ENCODE measurements around the gene HES2. TPM values are rescaled to one million over a fixed set of nuclear protein-coding genes. Genes with fewer than 3 reads are reported as not detected.
A peak's percentile ranks its signal among the peaks of the same experiment; 100 is the strongest.
"Not testable (repeated sequence)": the region's sequence is repeated elsewhere in the genome, so short reads cannot be mapped to it uniquely, and the experiment has no call there.

HES2 gene
- total RNA-seq, 1 experiment from 2014 or later: not detected

GRCh38 chr1:6367381-6368012 is 52.2 kb downstream of the HES2 start:
- peaks cover 51% of the 10 kb centered on the region for H3K79me2 ChIP-seq (ENCODE audit: low read length)
- no peak overlapping the region for H3K27ac ChIP-seq (ENCODE audit: low read length)

GRCh38 chr1:6365047-6365446 is 54.7 kb downstream of the HES2 start:
- no peak overlapping the region for H3K27ac ChIP-seq (ENCODE audit: low read length)
- peaks cover 55% of the 10 kb centered on the region for H3K79me2 ChIP-seq (ENCODE audit: low read length)

More at GRCh38 chr1:6367381-6368012, 52.2 kb downstream of the HES2 start:
- H3K4me1 ChIP-seq (ENCODE audit: low read length): peaks cover 13% of the 10 kb centered on the region
- DNase-seq: no peak
- no peaks in the 10 kb centered on the region for H3K27me3 ChIP-seq (ENCODE audit: low read length)
- H3K9me3 ChIP-seq (ENCODE audit: low read length): no peaks in the 10 kb centered on the region
- no peaks in the 10 kb centered on the region for H4K20me1 ChIP-seq (ENCODE audit: insufficient read depth, low read depth, low read length)
- no peak overlapping the region for H3K4me2 ChIP-seq (ENCODE audit: low read depth, low read length, poor library complexity, severe bottlenecking)
- H3K36me3 ChIP-seq (ENCODE audit: insufficient read depth, low read length): no peaks in the 10 kb centered on the region
- H3K4me3 ChIP-seq (ENCODE audit: low read length): no peak overlapping the region
- H3K9me2 ChIP-seq (replicated peaks; ENCODE audit: insufficient read depth, low read length): no peaks in the 10 kb centered on the region
- no peak overlapping the region for H2AFZ ChIP-seq (ENCODE audit: low read length)
- H3K9ac ChIP-seq (ENCODE audit: low read length): no peak overlapping the region

GRCh38 chr1:6363085-6363884 is 56.4 kb downstream of the HES2 start:
- not testable (repeated sequence) for H2AFZ ChIP-seq (ENCODE audit: low read length); H3K9me3 ChIP-seq (ENCODE audit: low read length); H3K36me3 ChIP-seq (ENCODE audit: insufficient read depth, low read length); H3K27ac ChIP-seq (ENCODE audit: low read length); H3K4me3 ChIP-seq (ENCODE audit: low read length); H3K9me2 ChIP-seq (replicated peaks; ENCODE audit: insufficient read depth, low read length); H3K9ac ChIP-seq (ENCODE audit: low read length); H4K20me1 ChIP-seq (ENCODE audit: insufficient read depth, low read depth, low read length); H3K4me2 ChIP-seq (ENCODE audit: low read depth, low read length, poor library complexity, severe bottlenecking); H3K27me3 ChIP-seq (ENCODE audit: low read length)
- H3K79me2 ChIP-seq (ENCODE audit: low read length): peaks cover 55% of the 10 kb centered on the region
- peak; percentile 67 for DNase-seq
- H3K4me1 ChIP-seq (ENCODE audit: low read length): peaks cover 30% of the 10 kb centered on the region

More at GRCh38 chr1:6365047-6365446, 54.7 kb downstream of the HES2 start:
- Histone ChIP-seq H3K4me3 (ENCODE audit: low read length) (no peak overlapping the region), H3K27me3 (ENCODE audit: low read length) (no peaks in the 10 kb centered on the region), H3K9ac (ENCODE audit: low read length) (no peak overlapping the region), H4K20me1 (ENCODE audit: insufficient read depth, low read depth, low read length) (no peaks in the 10 kb centered on the region), H3K4me1 (ENCODE audit: low read length) (peaks cover 25% of the 10 kb centered on the region), H3K9me3 (ENCODE audit: low read length) (no peaks in the 10 kb centered on the region), H2AFZ (ENCODE audit: low read length) (no peak overlapping the region), H3K36me3 (ENCODE audit: insufficient read depth, low read length) (no peaks in the 10 kb centered on the region), H3K4me2 (ENCODE audit: low read depth, low read length, poor library complexity, severe bottlenecking) (no peak overlapping the region), H3K9me2 (replicated peaks; ENCODE audit: insufficient read depth, low read length) (no peaks in the 10 kb centered on the region)
- DNase-seq: peak; percentile 52

Small RNA genes within 50 kb of the gene (small RNA-seq; reads per million reads assigned to genes)
- not detected for gene MIR4252

Other genes with a start within 250 kb of the HES2 start
- not detected in 2 replicates for gene CHD5, start 239.6 kb downstream of the HES2 start, total RNA-seq (2014; rRNA removed; shearing (Covaris generic); ENCODE audit: low replicate concordance)
- gene RPL22, start 220.3 kb downstream of the HES2 start, total RNA-seq (2014; rRNA removed; shearing (Covaris generic); ENCODE audit: low replicate concordance): 183 and 271 TPM in 2 replicates
- gene RNF207, start 213.8 kb downstream of the HES2 start, total RNA-seq (2014; rRNA removed; shearing (Covaris generic); ENCODE audit: low replicate concordance): not detected in 2 replicates
- gene ICMT, start 184.0 kb downstream of the HES2 start, total RNA-seq (2014; rRNA removed; shearing (Covaris generic); ENCODE audit: low replicate concordance): 31.4 and 38.9 TPM in 2 replicates
- not detected in 2 replicates for gene HES3, start 175.7 kb downstream of the HES2 start, total RNA-seq (2014; rRNA removed; shearing (Covaris generic); ENCODE audit: low replicate concordance)
- 3.4 and 3.9 TPM in 2 replicates for gene GPR153, start 158.8 kb downstream of the HES2 start, total RNA-seq (2014; rRNA removed; shearing (Covaris generic); ENCODE audit: low replicate concordance)
- gene ACOT7, start 26.2 kb downstream of the HES2 start, total RNA-seq (2014; rRNA removed; shearing (Covaris generic); ENCODE audit: low replicate concordance): 11.8 and 25.9 TPM in 2 replicates
- not detected in 2 replicates for gene ESPN, start 4.9 kb upstream of the HES2 start, total RNA-seq (2014; rRNA removed; shearing (Covaris generic); ENCODE audit: low replicate concordance)
- 0.58 TPM in 1 of 2 replicates, not detected in the other for gene TNFRSF25, start 46.3 kb upstream of the HES2 start, total RNA-seq (2014; rRNA removed; shearing (Covaris generic); ENCODE audit: low replicate concordance)
- gene PLEKHG5, start 71.7 kb upstream of the HES2 start, total RNA-seq (2014; rRNA removed; shearing (Covaris generic); ENCODE audit: low replicate concordance): 0.25 TPM in 1 of 2 replicates, not detected in the other
- gene NOL9, start 134.6 kb upstream of the HES2 start, total RNA-seq (2014; rRNA removed; shearing (Covaris generic); ENCODE audit: low replicate concordance): 25.0 and 37.6 TPM in 2 replicates
- gene TAS1R1, start 135.4 kb upstream of the HES2 start, total RNA-seq (2014; rRNA removed; shearing (Covaris generic); ENCODE audit: low replicate concordance): not detected in 2 replicates
- gene ZBTB48, start 160.1 kb upstream of the HES2 start, total RNA-seq (2014; rRNA removed; shearing (Covaris generic); ENCODE audit: low replicate concordance): 36.3 and 69.0 TPM in 2 replicates
- gene KLHL21, start 182.9 kb upstream of the HES2 start, total RNA-seq (2014; rRNA removed; shearing (Covaris generic); ENCODE audit: low replicate concordance): 12.2 and 13.3 TPM in 2 replicates
- 5.7 and 11.1 TPM in 2 replicates for gene PHF13, start 193.8 kb upstream of the HES2 start, total RNA-seq (2014; rRNA removed; shearing (Covaris generic); ENCODE audit: low replicate concordance)
- 13.3 and 19.5 TPM in 2 replicates for gene THAP3, start 204.9 kb upstream of the HES2 start, total RNA-seq (2014; rRNA removed; shearing (Covaris generic); ENCODE audit: low replicate concordance)

All from Karpas-422 (cell line).